IMR-90 (cell line): ENCODE results near the gene SLC16A1.

Experiments
- CTCF ChIP-seq: conservative IDR thresholded peaks from 2 replicates; pipeline ENCODE4 v1.5.1; 2012; ENCODE audit warnings: mild to moderate bottlenecking, low read depth, low read length, improper control_type of control experiment
- NFE2L2 ChIP-seq: fragments of 150-350 bp; IDR thresholded peaks from 2 replicates; pipeline ENCODE4 v1.6.1; 2016; ENCODE audit warnings: low read depth, mild to moderate bottlenecking, low read length

- TF ChIP-seq NFE2L2: no peak
- TF ChIP-seq CTCF: no peak
Observed at GRCh38 chr1:112971006-112971405, 15.0 kb upstream of the SLC16A1 start.
